HUES6 (cell line): ENCODE measurements around the gene SMARCD1.

Experiments used
- H3K27ac ChIP-seq: 2 replicates; pipeline ENCODE4 v1.7.0; 2013; ENCODE audit warnings: low read depth, mild to moderate bottlenecking, low read length, inconsistent platforms
- H3K27me3 ChIP-seq: 2 replicates; pipeline ENCODE4 v1.6.1; 2013; ENCODE audit warnings: low read length; ENCODE audit not compliant: control insufficient read depth, insufficient read depth
- H3K36me3 ChIP-seq: 2 replicates; pipeline ENCODE4 v1.6.1; 2013; ENCODE audit warnings: low read length; ENCODE audit not compliant: control insufficient read depth, insufficient read depth
- H3K4me1 ChIP-seq: 2 replicates; pipeline ENCODE4 v1.6.1; 2013; ENCODE audit warnings: low read length; ENCODE audit not compliant: control insufficient read depth, insufficient read depth
- H3K4me3 ChIP-seq: 2 replicates; pipeline ENCODE4 v1.5.1; 2013; ENCODE audit warnings: low read depth, low read length
- H3K9ac ChIP-seq: one replicate; pipeline ENCODE4 v1.6.1; 2013; ENCODE audit warnings: mild to moderate bottlenecking, low read length
- H3K9me3 ChIP-seq: 2 replicates; pipeline ENCODE4 v1.6.1; 2013; ENCODE audit warnings: low read depth, low read length; ENCODE audit not compliant: control insufficient read depth, insufficient read depth

Gene SMARCD1

DNA sequence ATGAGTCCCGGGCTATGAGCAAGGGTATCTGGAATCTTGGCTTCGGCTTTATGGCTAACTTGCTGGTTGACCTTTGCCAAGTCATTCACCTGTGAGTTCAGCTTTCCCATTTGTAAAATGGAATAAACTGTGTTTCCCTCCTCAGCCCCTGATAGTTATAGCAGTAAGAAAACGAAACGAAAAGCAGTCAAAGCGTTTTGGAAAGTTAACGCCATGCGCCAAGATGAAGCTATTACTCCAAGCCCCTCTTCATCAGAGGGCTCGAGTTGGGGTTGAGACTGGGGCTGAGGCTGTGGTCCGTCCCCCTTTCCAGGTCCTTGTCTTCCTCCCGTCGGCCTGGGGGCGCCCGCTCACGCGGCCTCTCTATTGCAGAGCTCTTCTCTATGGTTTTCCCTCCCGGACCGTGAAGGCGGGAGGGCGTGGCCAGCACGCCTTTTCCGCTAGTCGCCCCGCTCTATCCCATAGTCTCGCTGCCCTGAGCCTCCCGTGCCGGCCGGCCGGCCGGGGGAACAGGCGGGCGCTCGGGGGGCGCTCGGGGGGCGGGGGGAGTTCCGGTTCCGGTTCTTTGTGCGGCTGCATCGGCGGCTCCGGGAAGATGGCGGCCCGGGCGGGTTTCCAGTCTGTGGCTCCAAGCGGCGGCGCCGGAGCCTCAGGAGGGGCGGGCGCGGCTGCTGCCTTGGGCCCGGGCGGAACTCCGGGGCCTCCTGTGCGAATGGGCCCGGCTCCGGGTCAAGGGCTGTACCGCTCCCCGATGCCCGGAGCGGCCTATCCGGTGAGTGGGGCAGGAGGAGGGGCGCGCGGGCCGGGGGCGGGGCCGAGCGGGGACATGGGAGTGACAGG, at the start of gene SMARCD1:
TSS of gene SMARCD1 (plus strand) at position 568 of the 840 bp plus-strand sequence. CDS start at position 596, 28 bp downstream.
- H3K4me3 ChIP-seq, result peak within 1 kb of the TSS; percentile 70
- peaks cover 37% of the 10 kb centered on the region for H3K36me3 ChIP-seq
- H3K9ac ChIP-seq, result peak within 1 kb of the TSS; percentile 72
- H3K9me3 ChIP-seq, result no peaks in the 10 kb centered on the region
- H3K27ac ChIP-seq, result peak within 1 kb of the TSS; percentile 72; the same call in 1 of the 2 replicates
- peaks cover 27% of the 10 kb centered on the region for H3K27me3 ChIP-seq
- H3K4me1 ChIP-seq, result peaks cover 7% of the 10 kb centered on the region; the same call in 1 of the 2 replicates

DNA sequence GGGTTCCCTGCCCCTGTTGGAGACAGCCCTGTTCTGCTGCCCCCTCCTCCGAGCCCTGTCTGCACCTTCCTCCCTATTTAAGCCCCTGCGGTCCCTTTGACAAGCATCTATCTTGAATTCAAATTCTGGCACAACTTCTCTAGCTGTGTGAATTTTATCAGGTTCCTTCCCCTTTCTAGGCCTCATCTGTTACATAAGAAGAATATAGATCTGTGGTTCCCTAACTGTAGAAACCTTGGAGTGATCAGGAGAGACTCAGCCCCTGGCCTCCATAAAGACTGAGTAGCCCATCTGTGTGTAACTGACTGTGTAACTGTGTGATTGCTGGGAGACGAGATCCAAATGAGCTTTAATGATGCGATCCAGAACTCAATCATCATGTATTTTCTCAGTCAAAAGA, 46.8 kb upstream of the SMARCD1 start:
- no peaks in the 10 kb centered on the region for H3K36me3 ChIP-seq
- H3K4me3 ChIP-seq, result no peak overlapping the region
- H3K27me3 ChIP-seq, result peaks cover 30% of the 10 kb centered on the region
- no peak overlapping the region for H3K27ac ChIP-seq
- no peaks in the 10 kb centered on the region for H3K9me3 ChIP-seq
- peaks cover 7% of the 10 kb centered on the region; the same call in 1 of the 2 replicates for H3K4me1 ChIP-seq
- no peak overlapping the region for H3K9ac ChIP-seq

DNA sequence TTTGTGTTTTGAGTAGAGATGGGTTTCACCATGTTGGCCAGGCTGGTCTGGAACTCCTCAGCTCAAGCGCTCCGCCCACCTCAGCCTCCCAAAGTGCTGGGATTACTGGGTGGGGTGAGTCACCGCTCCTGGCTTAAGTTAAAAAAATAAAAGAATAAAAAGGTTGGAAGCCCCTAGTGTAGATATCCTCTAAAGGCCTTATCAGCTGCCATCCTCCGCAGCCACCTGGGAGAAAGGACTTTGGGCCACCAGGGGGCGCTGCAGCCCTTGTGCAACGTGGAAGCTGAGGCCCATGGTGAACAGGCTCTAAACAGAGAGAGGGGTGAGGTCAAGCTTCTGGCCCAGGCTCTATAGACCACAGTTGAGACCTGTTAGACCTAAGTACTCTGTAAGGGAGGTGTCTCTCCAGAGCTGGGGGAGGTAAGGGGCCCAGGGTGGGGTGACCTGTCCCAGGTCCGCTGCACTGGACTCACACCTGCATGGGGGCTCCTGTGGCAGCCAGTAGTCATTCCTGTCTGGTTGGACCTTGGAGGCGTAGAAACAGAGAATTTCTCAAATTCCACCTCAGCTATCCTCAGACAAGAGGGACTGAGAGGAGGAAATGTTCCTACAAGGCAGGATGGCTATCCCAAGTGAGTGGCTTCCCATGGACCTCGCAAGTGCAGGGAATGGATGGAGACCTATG, 45.8 kb upstream of the SMARCD1 start:
- H3K9ac ChIP-seq, result no peak overlapping the region
- H3K27ac ChIP-seq, result no peak overlapping the region
- H3K36me3 ChIP-seq, result no peaks in the 10 kb centered on the region

DNA sequence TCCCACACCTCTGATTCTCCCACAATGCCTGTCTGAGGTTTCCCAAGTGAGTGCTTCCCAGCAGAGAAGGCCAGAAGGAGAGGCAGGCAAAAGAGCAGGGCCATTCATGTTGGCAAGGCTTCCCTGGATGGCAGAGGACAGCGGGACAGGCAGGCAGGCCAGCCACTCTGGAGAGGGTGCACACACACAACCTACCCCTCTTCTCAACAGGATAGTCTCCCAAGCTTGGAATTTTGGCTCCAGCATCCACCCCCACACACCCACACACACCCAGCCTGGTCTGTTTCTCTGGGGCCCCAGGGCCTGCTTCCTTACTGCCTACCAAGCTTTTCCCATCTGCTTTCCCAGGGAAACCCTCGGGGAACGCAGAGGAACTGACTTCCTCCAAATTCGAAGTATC, 44.5 kb upstream of the SMARCD1 start:
- H3K27ac ChIP-seq, result no peak overlapping the region
- H3K4me3 ChIP-seq, result no peak overlapping the region
- H3K4me1 ChIP-seq, result peaks cover 7% of the 10 kb centered on the region; the same call in 1 of the 2 replicates
- H3K9me3 ChIP-seq, result no peaks in the 10 kb centered on the region
- no peaks in the 10 kb centered on the region for H3K36me3 ChIP-seq
- H3K27me3 ChIP-seq, result peaks cover 44% of the 10 kb centered on the region
- H3K9ac ChIP-seq, result no peak overlapping the region

More for the DNA sequence above, 45.8 kb upstream of the SMARCD1 start:
- H3K4me3 ChIP-seq, result no peak overlapping the region
- no peaks in the 10 kb centered on the region for H3K9me3 ChIP-seq
- peaks cover 40% of the 10 kb centered on the region for H3K27me3 ChIP-seq
- H3K4me1 ChIP-seq, result peaks cover 7% of the 10 kb centered on the region; the same call in 1 of the 2 replicates

DNA sequence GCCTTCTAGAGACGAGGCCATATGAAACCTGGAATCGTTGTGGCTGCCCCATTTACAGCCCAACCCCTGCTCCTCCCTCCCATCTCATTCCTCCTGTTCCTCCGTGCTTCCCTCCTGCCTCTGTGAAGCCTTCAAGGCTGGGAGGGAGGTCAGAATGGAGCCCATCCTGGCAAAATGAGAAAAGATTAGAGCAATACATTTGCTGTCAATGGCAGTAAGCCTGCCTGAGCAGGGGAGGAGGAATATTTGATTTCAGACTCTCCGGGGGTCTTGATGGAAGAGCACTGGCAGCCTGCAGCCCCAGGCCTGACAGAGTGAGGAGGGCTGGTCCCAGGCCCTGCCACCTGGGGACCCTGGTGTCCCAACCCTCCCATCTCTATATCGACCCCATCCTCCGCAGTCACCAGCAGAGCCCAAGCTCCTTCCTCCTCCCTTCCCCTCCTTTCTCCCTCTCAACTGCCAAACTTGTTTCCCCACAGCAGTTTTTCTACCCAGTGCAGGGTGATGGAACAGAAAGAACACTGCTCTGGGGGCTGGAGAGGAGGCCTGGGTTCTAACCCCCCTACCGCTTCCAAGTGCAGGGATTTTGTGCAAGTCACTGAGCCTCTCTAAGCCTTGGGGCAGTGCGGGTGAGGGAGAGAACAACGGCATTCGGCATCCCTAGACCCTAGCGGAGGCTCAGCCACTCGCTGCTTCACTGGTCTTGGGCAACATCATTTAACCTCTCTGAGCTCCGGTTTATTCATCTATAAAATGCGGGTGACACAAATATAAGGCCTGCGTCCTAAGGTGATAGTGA, 43.9 kb upstream of the SMARCD1 start:
- no peak overlapping the region for H3K27ac ChIP-seq
- no peaks in the 10 kb centered on the region for H3K9me3 ChIP-seq
- H3K4me1 ChIP-seq, result peaks cover 7% of the 10 kb centered on the region; the same call in 1 of the 2 replicates
- H3K4me3 ChIP-seq, result no peak overlapping the region
- H3K9ac ChIP-seq, result no peak overlapping the region
- H3K27me3 ChIP-seq, result peaks cover 44% of the 10 kb centered on the region
- no peaks in the 10 kb centered on the region for H3K36me3 ChIP-seq

DNA sequence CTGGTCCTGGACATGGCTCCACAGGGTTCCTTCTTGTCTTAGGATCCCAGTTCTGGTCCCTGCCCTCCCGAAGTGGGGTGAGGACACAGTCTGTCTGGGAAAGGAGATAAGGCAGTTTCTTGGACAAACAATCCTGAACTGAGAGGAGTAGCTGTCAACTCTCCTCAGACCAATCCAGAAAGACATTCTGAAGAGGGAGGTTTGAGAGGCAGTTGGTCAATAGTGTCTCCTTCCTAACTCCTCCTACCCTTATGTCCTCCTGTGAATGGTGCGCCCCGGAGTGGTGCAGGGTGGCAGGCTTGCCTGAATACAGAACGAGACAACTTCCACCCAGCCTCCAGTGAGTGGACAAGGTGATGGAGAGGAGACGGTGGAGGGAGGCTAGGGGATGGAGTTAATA, 43.2 kb upstream of the SMARCD1 start:
- no peaks in the 10 kb centered on the region for H3K9me3 ChIP-seq
- peaks cover 47% of the 10 kb centered on the region for H3K27me3 ChIP-seq
- H3K4me3 ChIP-seq, result no peak overlapping the region
- H3K27ac ChIP-seq, result no peak overlapping the region
- H3K9ac ChIP-seq, result no peak overlapping the region
- no peaks in the 10 kb centered on the region for H3K36me3 ChIP-seq
- H3K4me1 ChIP-seq, result peaks cover 7% of the 10 kb centered on the region; the same call in 1 of the 2 replicates

GRCh38 chr12:50042693-50043092, 42.4 kb upstream of the SMARCD1 start:
- Histone ChIP-seq H3K27me3 (peaks cover 55% of the 10 kb centered on the region), H3K9me3 (no peaks in the 10 kb centered on the region), H3K9ac (no peak overlapping the region), H3K27ac (no peak overlapping the region), H3K4me3 (no peak overlapping the region), H3K36me3 (no peaks in the 10 kb centered on the region), H3K4me1 (peaks cover 7% of the 10 kb centered on the region; the same call in 1 of the 2 replicates)

DNA sequence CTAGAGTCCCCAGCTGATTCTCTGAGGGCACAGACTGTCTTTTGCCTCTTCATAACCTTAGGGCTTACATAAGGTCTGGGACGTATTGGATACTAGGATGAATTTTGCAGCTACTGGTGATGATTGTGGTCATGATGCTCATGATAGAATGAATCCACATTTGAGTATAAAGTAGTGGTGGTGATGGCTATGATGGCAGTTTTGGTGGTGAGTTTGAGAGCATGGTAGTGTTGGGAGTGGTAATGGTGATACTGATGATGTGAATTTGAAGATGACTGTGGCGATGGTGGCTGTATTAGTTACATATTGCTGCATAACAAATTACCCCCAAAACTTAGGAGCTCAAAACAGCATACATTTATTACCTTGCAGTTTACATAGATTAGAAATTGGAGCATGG, 41.8 kb upstream of the SMARCD1 start:
- H3K27ac ChIP-seq, result no peak overlapping the region
- peaks cover 60% of the 10 kb centered on the region for H3K27me3 ChIP-seq
- H3K9me3 ChIP-seq, result no peaks in the 10 kb centered on the region
- no peak overlapping the region for H3K9ac ChIP-seq
- H3K36me3 ChIP-seq, result no peaks in the 10 kb centered on the region
- no peak overlapping the region for H3K4me3 ChIP-seq
- peaks cover 7% of the 10 kb centered on the region; the same call in 1 of the 2 replicates for H3K4me1 ChIP-seq

DNA sequence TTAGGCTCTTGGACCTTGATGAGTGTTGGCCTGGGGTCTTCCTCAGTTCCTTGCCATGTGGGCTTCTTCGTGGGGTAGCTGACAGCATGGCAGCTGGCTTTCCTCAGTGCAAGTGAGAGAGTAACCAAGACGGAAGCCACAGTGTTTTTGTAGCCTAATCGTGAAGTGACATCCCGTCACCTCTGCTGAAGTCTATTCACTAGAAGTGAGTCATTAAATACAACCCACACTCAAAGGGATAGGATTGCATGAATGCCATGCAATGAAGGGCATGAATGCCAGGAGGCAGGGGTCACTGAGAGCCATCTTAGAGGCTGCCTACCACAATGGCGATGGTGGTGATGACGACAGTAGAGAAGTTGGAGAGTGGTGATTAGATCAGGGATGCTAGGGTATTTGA, 41.3 kb upstream of the SMARCD1 start:
- peaks cover 66% of the 10 kb centered on the region for H3K27me3 ChIP-seq
- no peaks in the 10 kb centered on the region for H3K9me3 ChIP-seq
- no peak overlapping the region for H3K27ac ChIP-seq
- H3K9ac ChIP-seq, result no peak overlapping the region
- no peak overlapping the region for H3K4me3 ChIP-seq
- no peaks in the 10 kb centered on the region for H3K36me3 ChIP-seq
- peaks cover 7% of the 10 kb centered on the region; the same call in 1 of the 2 replicates for H3K4me1 ChIP-seq

- H3K9me3 ChIP-seq, result no peaks in the 10 kb centered on the region
- H3K27me3 ChIP-seq, result peaks cover 73% of the 10 kb centered on the region
- no peak overlapping the region for H3K9ac ChIP-seq
- H3K36me3 ChIP-seq, result no peaks in the 10 kb centered on the region
- H3K4me3 ChIP-seq, result no peak overlapping the region
- H3K4me1 ChIP-seq, result peaks cover 16% of the 10 kb centered on the region
- H3K27ac ChIP-seq, result no peak overlapping the region
Measured at GRCh38 chr12:50047693-50048250, 37.4 kb upstream of the SMARCD1 start.
